ENCODE results near the gene ANKRD33B. TPM values are rescaled to one million over a fixed set of nuclear protein-coding genes. Genes with fewer than 3 reads are reported as not detected.
"Not testable (repeated sequence)": the region's sequence is repeated elsewhere in the genome, so short reads cannot be mapped to it uniquely, and the experiment has no call there.

ANKRD33B gene
- 4.8 TPM for polyA plus RNA-seq (2013, experiment 1 of 2)
- polyA plus RNA-seq (2013, experiment 2 of 2), result 3.2 TPM

GRCh38 chr5:10563945-10564837, at the start of gene ANKRD33B:
TSS of gene ANKRD33B (plus strand) at chr5:10564070. CDS start at chr5:10564468, 398 bp downstream.
- H3K36me3 ChIP-seq (ENCODE audit: insufficient read depth, low read length), result no peaks in the 10 kb centered on the region
- no peaks in the 10 kb centered on the region for H3K9me3 ChIP-seq (ENCODE audit: insufficient read depth, low read depth, low read length)
- peak within 1 kb of the TSS; percentile 71 for H3K4me3 ChIP-seq (ENCODE audit: low read length)
- peak within 1 kb of the TSS; percentile 30; the same call in 1 of the 2 replicates for H3K27ac ChIP-seq (ENCODE audit: low read depth, low read length)
- H3K9ac ChIP-seq (ENCODE audit: low read depth, low read length), result peak within 1 kb of the TSS; percentile 63; the same call in 1 of the 2 replicates
- H3K4me1 ChIP-seq (ENCODE audit: insufficient read depth, low read length), result peaks cover 23% of the 10 kb centered on the region
- peaks cover 97% of the 10 kb centered on the region for H3K27me3 ChIP-seq (ENCODE audit: insufficient read depth, low read length)
- under 1% methylated on average over 119 of the region's 119 CpGs for WGBS

GRCh38 chr5:10514572-10514971, 49.3 kb upstream of the ANKRD33B start:
- not testable (repeated sequence) for H3K27me3 ChIP-seq (ENCODE audit: insufficient read depth, low read length); H3K4me3 ChIP-seq (ENCODE audit: low read length); H3K27ac ChIP-seq (ENCODE audit: low read depth, low read length); H3K9ac ChIP-seq (ENCODE audit: low read depth, low read length); H3K9me3 ChIP-seq (ENCODE audit: insufficient read depth, low read depth, low read length); H3K36me3 ChIP-seq (ENCODE audit: insufficient read depth, low read length)
- WGBS, result 87% methylated on average over 8 of the region's 8 CpGs
- H3K4me1 ChIP-seq (ENCODE audit: insufficient read depth, low read length), result peaks cover 12% of the 10 kb centered on the region

GRCh38 chr5:10515492-10515891, 48.4 kb upstream of the ANKRD33B start:
- H3K4me3 ChIP-seq (ENCODE audit: low read length), result no peak overlapping the region
- no peak overlapping the region for H3K9ac ChIP-seq (ENCODE audit: low read depth, low read length)
- H3K36me3 ChIP-seq (ENCODE audit: insufficient read depth, low read length), result no peaks in the 10 kb centered on the region
- no peaks in the 10 kb centered on the region; the same call in 1 of the 2 replicates for H3K9me3 ChIP-seq (ENCODE audit: insufficient read depth, low read depth, low read length)
- no CpG with 5 or more reads among the region's 2 CpGs for WGBS
- peaks cover 12% of the 10 kb centered on the region for H3K4me1 ChIP-seq (ENCODE audit: insufficient read depth, low read length)
- no peaks in the 10 kb centered on the region for H3K27me3 ChIP-seq (ENCODE audit: insufficient read depth, low read length)
- no peak overlapping the region for H3K27ac ChIP-seq (ENCODE audit: low read depth, low read length)

- Histone ChIP-seq H3K36me3 (ENCODE audit: insufficient read depth, low read length) (no peaks in the 10 kb centered on the region), H3K9me3 (ENCODE audit: insufficient read depth, low read depth, low read length) (peaks cover 4% of the 10 kb centered on the region), H3K9ac (ENCODE audit: low read depth, low read length) (no peak overlapping the region), H3K27me3 (ENCODE audit: insufficient read depth, low read length) (no peaks in the 10 kb centered on the region), H3K27ac (ENCODE audit: low read depth, low read length) (no peak overlapping the region), H3K4me3 (ENCODE audit: low read length) (no peak overlapping the region), H3K4me1 (ENCODE audit: insufficient read depth, low read length) (peaks cover 10% of the 10 kb centered on the region)
- WGBS, result 94% methylated on average over 2 of the region's 2 CpGs
Observed at GRCh38 chr5:10518347-10518746, 45.5 kb upstream of the ANKRD33B start.

- H3K4me1 ChIP-seq (ENCODE audit: insufficient read depth, low read length), result no peaks in the 10 kb centered on the region
- H3K4me3 ChIP-seq (ENCODE audit: low read length), result no peak overlapping the region
- no peaks in the 10 kb centered on the region for H3K36me3 ChIP-seq (ENCODE audit: insufficient read depth, low read length)
- no peak overlapping the region for H3K9ac ChIP-seq (ENCODE audit: low read depth, low read length)
- 91% methylated on average over 7 of the region's 7 CpGs for WGBS
- H3K9me3 ChIP-seq (ENCODE audit: insufficient read depth, low read depth, low read length), result peaks cover 4% of the 10 kb centered on the region
- H3K27me3 ChIP-seq (ENCODE audit: insufficient read depth, low read length), result no peaks in the 10 kb centered on the region
- H3K27ac ChIP-seq (ENCODE audit: low read depth, low read length), result no peak overlapping the region
Observed at GRCh38 chr5:10519729-10520128, 44.1 kb upstream of the ANKRD33B start.

- Histone ChIP-seq H3K9ac (ENCODE audit: low read depth, low read length) (no peak overlapping the region), H3K9me3 (ENCODE audit: insufficient read depth, low read depth, low read length) (peaks cover 4% of the 10 kb centered on the region), H3K27ac (ENCODE audit: low read depth, low read length) (no peak overlapping the region), H3K4me1 (ENCODE audit: insufficient read depth, low read length) (no peaks in the 10 kb centered on the region), H3K4me3 (ENCODE audit: low read length) (no peak overlapping the region), H3K36me3 (ENCODE audit: insufficient read depth, low read length) (no peaks in the 10 kb centered on the region), H3K27me3 (ENCODE audit: insufficient read depth, low read length) (no peaks in the 10 kb centered on the region)
- 90% methylated on average over 4 of the region's 4 CpGs for WGBS
Observed at GRCh38 chr5:10520706-10521105, 43.2 kb upstream of the ANKRD33B start.

DNA sequence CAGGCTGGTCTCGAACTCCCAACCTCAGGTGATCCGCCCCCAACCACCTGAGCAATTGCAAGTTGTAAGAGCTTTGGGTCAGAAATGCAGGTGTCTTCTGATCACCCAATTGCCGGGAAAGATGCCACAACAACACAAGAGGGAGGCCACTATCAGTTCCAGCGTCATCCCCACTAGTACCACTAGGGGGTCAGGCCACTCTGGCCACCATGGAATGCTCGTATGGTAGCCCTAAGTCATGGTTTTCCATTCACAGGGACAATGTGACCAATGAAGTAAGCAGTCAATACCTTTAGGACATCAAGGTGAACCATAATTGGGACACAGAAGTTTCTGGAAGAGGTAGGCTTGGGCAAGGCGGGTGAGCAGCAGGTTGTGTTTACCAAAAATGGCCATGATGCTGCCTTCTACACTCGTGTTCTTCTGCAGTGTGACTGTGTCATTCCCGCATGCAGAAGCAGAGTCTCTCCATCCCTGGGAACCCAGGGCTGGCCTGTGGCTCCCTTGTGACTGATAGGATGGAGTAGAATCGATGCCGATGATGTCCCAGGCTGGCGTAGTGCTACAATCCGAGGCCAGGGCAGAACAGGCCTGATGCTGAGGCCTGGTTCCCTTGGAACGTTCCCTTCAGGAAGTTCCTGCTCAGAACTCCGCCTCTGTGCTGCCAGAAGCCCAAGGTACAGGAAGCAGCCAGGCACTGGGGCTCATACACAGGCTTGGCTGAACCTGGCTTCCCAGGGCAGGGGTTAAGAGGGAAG, 42.2 kb upstream of the ANKRD33B start:
- WGBS, result 92% methylated on average over 14 of the region's 14 CpGs
- Histone ChIP-seq H3K27me3 (ENCODE audit: insufficient read depth, low read length) (no peaks in the 10 kb centered on the region), H3K4me3 (ENCODE audit: low read length) (no peak overlapping the region), H3K9ac (ENCODE audit: low read depth, low read length) (no peak overlapping the region), H3K36me3 (ENCODE audit: insufficient read depth, low read length) (no peaks in the 10 kb centered on the region), H3K9me3 (ENCODE audit: insufficient read depth, low read depth, low read length) (peaks cover 4% of the 10 kb centered on the region), H3K4me1 (ENCODE audit: insufficient read depth, low read length) (no peaks in the 10 kb centered on the region), H3K27ac (ENCODE audit: low read depth, low read length) (no peak overlapping the region)

DNA sequence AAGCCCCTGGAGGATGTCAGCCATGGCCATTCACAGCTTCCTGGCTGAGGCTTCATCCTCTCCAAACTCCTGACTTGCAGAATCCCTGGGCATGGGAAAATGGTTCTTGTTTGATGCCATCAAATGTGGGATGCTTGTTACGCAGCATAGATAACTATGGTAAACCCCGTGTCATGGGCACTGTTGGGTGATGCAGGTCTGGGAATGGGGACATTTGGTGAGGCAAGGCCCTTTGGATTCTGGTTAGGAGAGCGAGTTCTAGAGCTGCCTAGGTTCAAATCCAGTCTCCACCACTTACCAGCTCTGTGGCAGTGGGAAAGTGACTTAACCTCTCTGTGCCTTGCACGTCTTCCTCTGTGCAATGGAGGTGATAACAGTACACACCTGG, 41.7 kb upstream of the ANKRD33B start:
- no peaks in the 10 kb centered on the region for H3K4me1 ChIP-seq (ENCODE audit: insufficient read depth, low read length)
- H3K27me3 ChIP-seq (ENCODE audit: insufficient read depth, low read length), result no peaks in the 10 kb centered on the region
- no peak overlapping the region for H3K9ac ChIP-seq (ENCODE audit: low read depth, low read length)
- WGBS, result 95% methylated on average over 4 of the region's 4 CpGs
- H3K4me3 ChIP-seq (ENCODE audit: low read length), result no peak overlapping the region
- H3K9me3 ChIP-seq (ENCODE audit: insufficient read depth, low read depth, low read length), result peaks cover 4% of the 10 kb centered on the region
- H3K36me3 ChIP-seq (ENCODE audit: insufficient read depth, low read length), result no peaks in the 10 kb centered on the region
- no peak overlapping the region for H3K27ac ChIP-seq (ENCODE audit: low read depth, low read length)

DNA sequence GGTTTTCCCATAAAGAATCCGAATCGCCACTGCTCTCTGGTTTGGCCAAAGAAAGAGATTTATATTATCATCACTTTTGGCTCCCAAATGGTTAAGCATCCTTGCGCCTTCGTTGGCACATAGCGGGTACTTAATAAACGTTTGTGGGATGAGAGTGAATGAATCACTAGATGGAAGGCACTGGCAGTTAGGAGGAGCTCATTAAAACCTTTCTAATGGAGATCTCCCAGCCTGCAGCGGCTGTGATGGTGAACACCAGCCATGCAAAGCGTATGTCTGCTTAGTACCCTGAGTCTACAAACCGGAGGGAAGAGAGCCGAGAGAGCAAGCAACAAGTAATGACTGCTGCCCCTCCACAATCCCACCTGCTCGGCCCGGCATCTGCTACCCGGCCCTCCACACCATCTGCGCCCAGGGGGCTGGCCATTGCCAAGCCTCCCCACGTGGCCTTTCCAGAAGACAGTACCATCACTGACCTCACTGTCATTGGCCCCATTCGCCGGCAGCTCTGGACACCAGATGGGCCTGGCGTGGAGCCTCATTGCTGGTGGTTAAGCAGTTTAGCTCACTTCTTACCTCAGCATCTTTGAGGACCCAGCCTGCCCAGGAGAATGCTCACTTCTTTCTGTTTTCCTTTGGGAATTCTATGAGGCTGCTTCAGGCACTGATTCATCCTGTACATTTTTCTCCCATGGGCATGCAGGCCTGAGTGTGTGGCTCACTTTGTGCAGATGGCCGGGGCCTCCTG, 39.3 kb upstream of the ANKRD33B start:
- Histone ChIP-seq H3K4me1 (ENCODE audit: insufficient read depth, low read length) (peaks cover 6% of the 10 kb centered on the region; the same call in 1 of the 2 replicates), H3K27me3 (ENCODE audit: insufficient read depth, low read length) (no peaks in the 10 kb centered on the region), H3K4me3 (ENCODE audit: low read length) (no peak overlapping the region), H3K9ac (ENCODE audit: low read depth, low read length) (no peak overlapping the region), H3K9me3 (ENCODE audit: insufficient read depth, low read depth, low read length) (peaks cover 4% of the 10 kb centered on the region), H3K27ac (ENCODE audit: low read depth, low read length) (no peak overlapping the region), H3K36me3 (ENCODE audit: insufficient read depth, low read length) (no peaks in the 10 kb centered on the region)
- WGBS, result 84% methylated on average over 19 of the region's 19 CpGs

DNA sequence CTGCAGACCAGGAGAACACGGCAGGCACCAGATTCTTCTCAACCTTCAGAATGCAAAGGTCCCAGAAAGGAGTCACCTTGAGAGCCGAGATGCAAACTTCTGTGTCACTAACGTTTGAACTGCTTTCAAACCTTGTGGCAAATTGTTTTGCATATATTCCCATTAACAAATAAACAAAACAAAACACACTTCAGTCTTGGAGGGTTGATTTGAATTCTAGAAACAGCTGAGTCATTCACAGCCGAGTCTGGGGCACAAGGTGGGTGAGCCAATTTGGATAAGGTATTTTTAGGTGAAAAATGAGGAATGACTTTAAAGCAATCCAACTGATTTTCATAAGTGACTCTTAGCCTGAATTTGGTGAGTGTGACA, 38.8 kb upstream of the ANKRD33B start:
- Histone ChIP-seq H3K27ac (ENCODE audit: low read depth, low read length) (no peak overlapping the region), H3K4me3 (ENCODE audit: low read length) (no peak overlapping the region), H3K9me3 (ENCODE audit: insufficient read depth, low read depth, low read length) (peaks cover 4% of the 10 kb centered on the region), H3K4me1 (ENCODE audit: insufficient read depth, low read length) (peaks cover 6% of the 10 kb centered on the region; the same call in 1 of the 2 replicates), H3K27me3 (ENCODE audit: insufficient read depth, low read length) (no peaks in the 10 kb centered on the region), H3K9ac (ENCODE audit: low read depth, low read length) (no peak overlapping the region), H3K36me3 (ENCODE audit: insufficient read depth, low read length) (no peaks in the 10 kb centered on the region)
- WGBS, result 69% methylated on average over 4 of the region's 4 CpGs

All from HUES64 (cell line).